Activated CD4-positive, alpha-beta T cell treated with anti-CD3 and anti-CD28 coated beads, Interleukin-2, amount 50 U/mL, for 48 hours (primary cell): Measurements from ENCODE around the gene WHRN.

Experiments used
- DNase-seq, 2 experiments: peaks; one replicate each; pipeline ENCODE4 v3.0.0-alpha.2; 2020

WHRN gene

DNA sequence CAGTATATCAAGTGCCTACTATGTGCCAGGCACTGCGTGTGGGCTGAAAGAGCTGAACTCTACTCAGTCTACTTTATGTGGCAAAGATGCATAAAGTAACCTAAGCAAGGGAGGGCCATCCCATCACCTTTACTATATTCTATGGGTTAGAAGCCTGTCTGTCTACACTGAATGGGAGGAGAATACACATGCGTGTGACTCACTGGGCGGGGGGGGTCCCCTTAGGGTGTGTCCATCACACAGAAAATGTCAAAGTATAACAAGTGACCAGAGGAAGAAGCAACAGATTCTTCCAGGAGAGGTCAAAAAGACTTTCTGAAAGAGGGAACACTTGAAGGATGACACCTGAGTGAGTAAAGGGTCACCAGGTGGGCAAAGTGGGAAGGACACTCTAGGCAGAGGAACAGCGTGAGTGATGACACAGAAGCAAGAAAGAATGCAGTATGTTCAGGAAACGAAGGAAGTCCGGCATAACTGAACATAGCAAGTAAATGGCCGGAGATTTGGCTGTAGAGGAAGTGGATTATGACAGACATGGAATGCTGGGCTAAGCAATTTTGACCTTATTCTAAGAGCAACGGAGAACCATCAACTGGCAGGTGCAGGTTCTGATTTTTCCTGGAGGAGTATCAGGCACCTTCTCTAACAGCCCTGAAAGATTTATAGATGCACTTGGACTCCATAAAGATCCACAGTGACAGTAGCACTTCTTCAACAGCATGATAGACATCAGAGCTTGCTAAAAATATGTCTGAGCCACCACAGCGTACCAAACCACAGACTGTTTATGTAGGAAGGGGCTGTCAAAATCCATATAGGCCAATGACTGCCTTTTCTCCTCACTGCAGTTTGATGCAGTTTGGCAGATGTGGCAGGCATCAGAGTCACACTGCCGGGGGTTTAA is 8.0 kb upstream of the WHRN start:
- no peak for DNase-seq

DNA sequence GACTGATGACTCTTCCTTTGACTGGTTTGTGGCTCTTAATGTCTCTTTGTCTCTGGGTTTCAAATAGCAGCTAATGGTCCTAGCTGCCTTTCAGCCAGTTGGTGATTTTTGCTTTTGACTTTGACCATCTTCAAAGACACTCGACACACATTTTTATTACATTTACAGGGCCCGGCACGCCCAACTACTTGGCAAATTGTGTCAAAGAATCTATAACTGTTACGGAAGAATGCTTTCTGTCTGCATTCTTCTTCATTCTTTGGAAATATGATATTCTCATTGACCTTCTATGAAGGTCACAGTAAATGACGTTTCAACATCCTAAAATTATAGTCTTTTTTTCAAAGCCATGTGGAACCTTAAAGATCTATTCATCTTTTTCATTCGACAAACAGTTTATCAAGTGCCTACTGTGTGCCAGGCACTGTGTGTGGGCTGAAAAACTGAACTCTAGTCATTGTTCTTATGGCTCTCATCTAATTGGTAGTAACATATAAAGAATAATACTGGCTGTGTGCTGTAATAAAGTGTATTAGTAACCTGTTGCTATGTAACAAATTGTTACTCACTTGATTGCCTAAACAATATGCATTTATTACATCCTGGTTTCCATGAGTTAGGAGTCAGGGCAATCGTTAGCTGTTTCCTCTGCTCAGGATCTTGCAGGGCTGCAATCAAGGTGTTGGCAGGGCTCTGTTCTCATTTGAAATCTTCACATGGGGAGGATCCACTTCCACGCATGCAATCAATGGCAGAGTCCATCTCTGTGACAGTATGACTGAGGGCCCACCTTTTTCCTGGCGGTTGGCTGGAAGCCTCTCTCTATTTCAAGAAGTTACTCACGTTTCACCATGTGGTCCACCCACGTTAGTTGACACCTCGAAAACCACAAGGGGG is 7.0 kb upstream of the WHRN start:
- DNase-seq, result no peak

DNA sequence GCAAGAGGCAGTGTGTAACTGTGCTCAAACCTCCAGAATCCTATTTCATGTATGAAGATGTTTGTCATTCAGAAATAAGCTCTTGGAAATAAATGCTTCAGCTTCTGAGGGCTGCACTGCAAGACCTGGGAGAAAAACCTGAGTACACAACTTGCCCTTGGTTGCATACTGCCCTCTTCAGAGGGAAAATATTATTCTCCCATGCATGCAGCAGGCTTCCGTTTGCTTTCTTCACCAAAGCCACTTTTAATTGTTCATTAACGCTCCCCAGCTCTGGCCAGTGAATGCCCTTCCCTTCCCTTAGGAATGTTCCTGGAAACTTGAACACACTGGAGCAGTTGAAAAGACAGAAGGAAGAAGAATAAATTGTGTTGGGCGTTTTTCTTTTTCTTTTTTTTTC is 2.5 kb upstream of the WHRN start:
- no peak for DNase-seq

DNA sequence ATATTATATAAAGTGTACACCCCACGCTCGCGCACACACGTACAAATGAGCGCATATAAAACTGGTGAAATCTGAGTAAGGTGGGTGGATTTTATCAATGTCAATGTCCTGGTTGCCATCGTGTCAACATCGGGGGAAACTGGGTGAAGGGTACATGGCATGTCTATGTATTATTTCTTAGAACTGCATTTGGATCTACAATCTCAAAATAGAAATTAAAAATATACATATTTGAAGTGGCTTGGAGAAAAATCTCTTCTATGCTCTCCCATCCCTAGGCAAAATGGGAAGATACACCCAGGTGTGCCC is 763 bp upstream of the WHRN start:
- DNase-seq, result no peak

DNA sequence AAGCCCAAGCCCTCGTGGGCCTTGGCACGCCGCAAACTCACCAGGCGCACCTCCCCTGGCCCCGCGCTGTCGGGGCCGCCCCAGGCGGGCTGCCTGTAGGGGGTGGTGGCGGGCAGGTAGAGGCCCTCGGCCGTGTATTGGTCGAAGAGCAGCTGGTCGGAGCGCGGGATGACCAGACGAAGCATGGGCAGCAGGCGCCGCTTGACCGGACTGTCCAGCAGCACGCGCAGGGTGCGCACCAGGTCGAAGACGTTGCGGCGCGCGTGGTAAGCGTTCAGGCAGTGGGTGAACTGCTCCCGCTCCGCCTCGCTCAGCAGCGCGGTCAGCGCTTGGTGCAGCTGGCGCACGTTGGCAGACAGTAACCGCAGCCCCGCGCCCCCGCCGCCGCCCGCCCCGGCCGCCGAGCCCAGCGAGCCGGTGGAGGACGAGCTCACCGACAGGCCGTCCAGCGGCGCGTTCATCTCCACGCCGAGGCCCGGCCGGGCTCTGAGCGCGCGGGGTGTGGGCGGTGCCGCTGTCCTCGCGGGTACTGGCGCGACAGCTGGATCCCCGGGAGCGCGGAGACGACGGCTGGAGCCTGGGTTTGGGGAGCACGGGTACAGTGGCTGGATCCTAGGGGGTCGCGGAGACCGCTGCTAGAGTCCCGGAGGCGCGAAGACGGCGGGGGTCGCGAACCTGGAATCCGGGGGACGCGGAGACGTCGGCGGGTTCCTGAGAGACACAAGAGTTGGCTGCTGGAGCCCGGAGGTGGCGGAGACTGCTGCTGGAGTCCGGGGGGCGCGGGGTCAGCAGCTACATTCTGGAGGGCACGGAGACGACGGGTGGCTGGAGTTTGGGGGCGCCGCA is 709 bp downstream of the WHRN start:
- peak; percentile 41 to 47 for DNase-seq

DNA sequence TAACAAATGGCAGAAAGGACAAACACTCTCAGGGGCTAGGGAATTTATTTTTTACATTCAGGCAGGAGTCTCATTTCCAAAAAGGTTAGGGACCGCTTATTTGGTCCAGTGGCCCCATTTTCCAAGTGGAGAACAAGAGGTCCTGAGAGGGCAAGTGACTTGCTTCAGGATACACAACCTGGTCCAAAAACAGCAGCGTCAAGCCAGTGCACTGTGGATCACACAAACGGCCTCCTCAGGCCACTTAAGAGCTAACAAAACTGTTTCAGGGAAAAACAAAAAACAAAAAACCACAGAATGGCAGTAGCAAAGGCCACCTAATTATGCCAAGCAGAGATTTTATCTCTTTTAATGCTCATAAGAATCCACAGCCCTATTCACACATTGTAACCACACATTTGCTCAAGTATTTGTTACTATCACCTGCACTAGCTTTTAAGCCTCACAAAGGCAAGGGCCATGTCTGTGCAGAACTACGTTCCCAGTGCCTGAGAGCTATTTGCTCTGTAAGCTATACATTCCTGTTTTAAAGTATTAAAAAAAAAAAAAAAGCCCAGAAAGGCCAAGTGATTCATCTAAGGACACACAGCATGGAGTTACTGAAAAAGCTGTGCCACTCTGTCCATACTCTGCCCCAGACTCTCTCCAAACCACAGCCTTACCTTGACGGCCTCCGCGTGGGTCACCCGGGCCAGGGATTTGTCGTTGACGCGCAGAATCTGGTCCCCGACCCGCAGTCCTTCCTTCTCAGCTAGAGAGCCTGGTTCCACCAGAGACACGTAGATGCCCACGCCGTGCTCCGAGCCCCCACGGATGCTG is 1.5 kb downstream of the WHRN start:
- no peak for DNase-seq

DNA sequence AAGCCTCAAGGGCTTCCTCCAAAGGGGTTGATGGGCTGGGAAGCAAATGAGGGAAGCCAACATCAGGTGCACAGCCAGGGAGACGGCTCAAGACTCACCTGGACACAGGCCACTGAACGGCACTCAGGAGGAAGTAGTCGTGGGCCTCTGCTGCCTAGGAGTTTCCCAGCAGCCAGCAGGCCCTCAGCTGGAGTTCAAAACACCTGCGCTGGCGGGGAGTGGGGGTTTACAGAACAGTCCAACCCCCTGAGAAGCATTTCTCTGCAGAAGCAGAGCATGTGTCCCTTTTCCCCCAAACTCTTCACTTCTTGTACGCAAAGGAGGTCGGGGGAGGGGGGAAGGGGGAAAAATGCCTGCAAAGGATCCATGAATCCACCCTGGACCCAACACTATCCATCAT is 2.3 kb downstream of the WHRN start:
- DNase-seq, result no peak

DNA sequence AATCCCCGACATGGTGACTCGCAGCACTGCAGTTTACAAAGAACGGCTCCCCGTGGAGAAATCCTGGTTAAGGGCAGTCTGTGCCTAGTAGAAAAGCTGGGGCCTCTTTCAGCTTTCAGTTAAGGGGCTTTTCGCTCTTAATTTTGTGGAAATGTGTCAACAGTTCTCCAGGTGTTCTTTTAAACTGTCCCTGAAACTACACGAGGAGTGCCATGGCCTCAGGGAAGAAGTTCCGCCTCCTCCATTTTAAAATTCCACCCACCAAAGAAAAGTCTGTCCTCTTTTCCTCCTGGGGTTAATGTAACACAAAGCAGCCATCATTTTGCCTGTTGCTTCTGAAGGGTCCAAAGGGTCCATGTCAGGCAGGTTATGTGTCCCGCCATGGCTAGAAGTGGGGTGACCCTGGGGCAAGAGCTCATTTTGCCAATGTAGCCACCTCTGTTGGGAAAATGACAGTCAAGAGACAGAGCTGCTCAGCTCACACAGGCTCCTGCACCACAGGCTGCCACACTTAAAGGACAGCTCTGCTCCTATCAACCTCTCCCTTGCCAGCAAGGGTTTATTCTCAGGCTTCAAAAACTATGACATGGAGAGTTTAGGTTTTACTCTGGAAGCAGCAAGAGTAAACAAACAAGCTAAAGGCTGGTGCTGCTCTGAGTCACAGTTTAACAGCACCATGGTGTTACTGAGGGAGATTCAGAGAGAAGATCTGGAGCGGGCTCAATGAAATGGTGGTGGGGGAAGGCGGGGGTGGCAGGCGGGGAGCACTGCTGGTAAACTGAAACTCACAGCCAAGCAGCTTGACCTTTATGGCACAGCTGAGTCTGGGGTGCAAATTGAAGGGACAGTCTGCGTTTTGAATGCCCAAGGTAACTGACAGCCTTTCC is 3.2 kb downstream of the WHRN start:
- no peak for DNase-seq

DNA sequence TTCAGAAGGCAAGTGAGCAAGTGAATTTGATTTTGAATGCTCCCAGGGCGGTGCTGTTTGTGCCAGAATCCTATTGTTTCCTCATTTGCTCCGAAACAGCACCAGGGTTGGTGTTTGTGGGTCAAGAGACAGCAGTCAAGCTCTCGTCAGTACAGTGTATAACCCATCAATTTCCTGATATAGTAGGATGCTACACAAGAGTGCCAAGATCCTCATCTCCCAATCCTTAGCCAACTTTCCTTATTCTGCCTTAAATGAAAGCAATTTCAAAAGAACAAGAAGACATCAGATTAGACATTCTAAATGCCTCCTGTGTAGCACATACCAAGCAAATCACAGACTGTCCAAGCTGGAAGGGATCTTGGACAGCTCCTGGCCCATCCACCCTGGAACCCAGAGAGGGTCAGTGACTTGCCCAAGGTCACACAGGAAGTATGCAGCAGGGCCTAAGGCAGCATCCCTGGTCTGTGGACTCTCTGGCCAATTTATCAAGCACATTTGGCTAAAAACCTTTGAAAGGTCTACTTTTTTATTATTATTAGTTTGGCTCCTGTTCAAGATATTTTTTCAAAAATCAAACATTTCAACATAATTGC is 4.5 kb downstream of the WHRN start:
- DNase-seq, result no peak

DNA sequence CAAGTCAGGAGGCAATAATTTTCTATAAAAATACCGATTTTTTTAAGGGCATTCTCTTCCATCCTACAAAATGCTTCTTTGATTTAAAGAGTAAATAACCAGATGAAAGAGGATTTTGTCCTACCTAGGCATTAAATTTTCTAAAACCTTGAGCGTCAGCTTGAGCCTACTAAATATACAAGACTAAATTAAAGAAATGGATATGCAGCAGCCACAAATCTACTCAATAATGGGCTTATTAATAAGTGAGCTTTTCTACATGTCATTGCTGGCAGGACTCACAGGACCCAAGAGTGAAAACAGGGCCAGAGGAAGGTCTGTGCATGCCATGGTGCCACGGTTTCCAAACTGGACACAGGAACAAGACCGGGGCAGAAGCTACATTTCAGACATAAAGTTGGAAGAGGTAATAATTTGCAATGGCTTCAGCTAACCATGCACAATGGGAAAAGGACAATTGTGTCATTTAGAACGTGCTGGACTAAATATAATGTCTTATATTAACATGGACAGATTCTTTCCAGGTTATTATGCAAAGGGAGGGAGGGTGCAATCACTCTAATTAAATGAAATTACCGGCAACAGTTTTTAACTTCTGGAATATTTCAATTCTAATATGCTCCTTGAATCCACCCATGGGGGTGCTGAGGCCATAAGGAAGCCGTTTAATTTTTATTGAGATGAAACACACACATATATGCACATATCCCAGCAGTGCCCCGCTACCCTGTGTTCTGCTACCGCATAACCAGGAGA is 5.2 kb downstream of the WHRN start:
- no peak for DNase-seq

DNA sequence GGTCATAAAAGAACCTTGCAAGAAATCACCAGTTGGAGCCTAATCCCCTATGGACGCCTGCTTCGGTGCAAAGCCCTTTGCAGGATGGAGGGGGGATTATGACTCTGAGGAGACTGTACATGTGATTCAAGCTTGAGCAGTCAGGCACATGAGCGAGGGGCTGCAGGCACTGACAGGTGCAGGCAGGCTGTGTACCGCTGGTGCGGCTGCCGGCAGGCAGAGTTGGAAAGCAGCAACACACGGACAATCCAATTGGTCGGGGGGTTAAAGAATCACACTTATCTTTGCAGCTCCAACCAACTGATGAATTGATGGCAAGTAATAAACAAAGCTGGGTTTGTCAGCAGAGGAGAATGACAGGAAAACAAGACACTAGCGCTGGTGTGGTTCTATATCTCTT is 5.7 kb downstream of the WHRN start:
- no peak for DNase-seq

DNA sequence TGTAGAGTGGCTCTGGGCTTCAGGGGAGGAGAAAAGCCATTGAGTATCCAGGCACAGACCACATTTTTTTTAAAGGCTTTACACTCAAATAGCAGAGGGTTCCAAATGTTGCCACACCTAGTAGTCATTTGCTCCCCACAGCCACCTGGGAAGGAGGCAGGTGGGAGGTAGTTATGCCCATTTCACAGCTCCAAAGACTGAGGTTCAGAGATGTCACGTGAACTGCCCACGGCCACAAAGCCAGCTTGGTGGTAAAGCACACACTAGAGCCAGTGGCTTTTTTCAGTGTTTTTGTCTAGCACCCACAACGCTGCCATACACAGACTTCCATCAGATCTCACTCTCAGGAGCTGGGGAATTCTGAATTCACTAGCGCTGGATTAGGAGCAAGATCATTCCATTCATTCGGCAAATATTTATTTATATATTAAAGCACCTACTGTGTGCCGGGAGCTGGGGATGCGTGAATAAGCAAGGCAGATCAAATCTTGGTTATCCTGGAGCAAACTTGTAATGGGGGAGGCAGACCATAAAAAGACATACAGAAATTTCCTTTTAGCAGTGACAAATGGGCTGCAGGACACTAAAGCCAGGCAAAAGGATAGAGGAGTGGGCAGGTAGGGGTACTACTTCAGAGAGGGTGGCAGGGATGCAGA is 7.4 kb downstream of the WHRN start:
- no peak for DNase-seq

DNA sequence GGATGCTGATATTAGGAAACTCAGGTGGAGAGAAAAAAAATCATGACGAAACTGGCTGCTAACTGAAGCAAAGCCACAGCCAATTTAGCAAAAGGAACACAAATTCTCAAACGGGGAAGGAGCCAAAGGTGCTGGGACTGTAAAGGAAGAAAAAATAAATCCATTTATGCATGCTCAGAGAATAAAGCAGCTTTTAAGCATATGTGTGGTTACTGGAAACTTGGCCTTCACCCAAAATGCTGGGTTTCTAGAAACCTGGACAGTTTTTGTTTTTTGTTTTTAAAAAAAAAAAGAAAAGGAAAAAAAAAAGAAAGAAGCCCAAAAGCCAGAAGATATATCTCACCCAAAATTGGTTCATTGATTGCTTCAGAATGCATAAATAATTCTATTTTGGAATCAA is 8.0 kb downstream of the WHRN start:
- no peak for DNase-seq

DNA sequence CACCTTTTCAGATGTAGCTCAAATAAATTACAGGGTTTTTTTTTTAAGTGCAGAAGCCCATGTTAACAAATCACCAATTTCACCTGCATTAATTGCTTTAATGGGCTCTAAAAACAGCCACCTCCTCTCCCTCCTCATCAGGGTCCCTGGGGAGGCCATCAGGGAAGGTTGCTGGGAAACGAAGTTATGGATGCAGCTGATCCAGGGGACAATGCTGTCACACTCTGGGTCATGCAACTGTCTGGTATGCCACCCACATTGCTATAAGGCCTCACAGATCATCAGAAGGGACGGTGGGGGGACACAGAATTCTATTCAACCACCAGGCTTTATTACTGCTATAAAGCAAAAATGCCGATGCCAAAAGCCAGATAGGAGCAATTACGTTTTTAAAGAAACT is 9.3 kb downstream of the WHRN start:
- DNase-seq, result no peak

DNA sequence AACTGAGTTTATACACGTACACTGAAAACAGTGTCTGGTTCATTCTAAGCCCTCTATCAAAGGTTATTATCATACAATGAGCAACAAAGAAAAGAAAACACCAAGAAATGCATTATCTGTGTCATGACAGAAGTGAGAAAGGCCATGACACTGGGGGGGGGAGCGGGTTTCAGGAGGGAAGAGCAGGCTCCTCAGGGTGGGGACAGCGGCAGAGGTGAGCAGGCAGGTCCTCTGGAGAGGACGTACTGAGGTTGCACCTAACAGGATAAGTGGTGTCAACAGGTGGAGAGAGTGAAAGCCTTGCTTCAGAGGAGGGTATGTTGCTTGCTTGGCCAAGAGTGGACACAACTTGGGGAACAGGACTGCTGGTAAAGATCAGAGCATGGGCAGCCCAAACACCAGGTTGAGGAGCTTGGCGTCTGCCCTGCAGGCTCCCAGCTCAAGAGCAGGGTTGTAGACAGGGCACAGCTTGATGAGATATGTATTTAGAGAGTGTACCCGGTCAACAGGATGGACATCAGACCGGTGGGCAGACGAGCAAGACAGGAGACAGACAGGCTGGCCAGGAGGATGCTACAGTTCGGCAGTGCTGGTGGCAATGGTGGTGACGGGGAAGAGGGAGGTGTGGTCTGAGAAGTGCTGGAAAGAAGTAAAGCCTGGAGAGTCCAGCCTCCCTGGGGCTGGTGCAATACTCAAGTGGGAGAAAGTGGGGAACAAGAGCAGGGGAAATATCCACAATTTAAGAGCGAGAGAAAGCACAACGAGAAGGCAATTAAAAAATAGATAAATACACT is 10.3 kb downstream of the WHRN start:
- no peak for DNase-seq

DNA sequence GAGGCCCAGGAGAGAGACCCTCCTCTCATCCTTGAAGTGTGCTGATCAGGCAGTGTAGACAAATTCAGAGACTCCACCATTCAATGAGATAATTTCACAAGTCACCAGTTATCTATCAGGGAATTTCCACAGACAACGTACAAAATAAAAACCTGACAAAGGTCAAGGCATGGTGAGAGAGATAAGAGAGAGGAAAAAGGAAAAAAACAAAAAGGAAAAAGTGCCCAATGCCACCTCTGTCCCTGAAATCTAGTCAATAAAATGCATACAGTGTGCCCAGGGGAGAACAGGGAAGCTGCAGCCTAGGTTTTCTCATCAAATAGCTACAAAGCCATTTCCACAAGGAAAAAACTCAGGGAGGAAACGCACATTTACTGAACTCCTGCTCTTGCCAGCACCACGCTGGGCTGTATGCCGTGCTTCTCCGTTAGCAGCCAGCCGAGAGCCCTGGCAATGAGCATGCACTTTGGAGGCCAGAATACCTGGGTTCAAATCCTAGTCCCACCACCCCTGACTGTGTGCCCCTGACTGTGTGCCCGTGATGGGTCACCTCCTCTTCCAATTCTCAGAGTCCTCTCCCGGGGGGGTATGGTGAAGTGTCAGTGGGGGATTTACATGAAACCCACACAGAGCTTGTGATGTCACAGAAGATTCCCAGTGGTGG is 11.6 kb downstream of the WHRN start:
- DNase-seq, result no peak

DNA sequence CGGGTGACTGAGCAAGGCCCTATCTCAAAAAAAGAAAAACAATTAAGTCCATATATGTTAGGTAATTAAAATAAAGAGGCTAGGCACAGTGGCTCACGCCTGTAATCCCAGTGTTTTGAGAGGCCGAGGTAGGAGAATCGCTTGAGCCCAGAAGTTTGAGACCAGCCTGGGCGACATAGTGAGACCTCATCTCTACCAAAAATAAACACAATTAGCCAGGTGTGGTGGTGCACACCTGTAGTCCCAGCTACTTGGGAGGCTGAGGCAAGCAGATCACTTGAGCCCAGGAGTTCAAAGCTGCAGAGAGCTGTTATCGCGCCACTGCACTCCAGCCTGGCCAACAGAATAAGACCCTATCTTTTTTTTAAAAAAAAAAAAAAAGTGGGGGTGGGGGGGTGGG is 12.3 kb downstream of the WHRN start:
- DNase-seq, result no peak

DNA sequence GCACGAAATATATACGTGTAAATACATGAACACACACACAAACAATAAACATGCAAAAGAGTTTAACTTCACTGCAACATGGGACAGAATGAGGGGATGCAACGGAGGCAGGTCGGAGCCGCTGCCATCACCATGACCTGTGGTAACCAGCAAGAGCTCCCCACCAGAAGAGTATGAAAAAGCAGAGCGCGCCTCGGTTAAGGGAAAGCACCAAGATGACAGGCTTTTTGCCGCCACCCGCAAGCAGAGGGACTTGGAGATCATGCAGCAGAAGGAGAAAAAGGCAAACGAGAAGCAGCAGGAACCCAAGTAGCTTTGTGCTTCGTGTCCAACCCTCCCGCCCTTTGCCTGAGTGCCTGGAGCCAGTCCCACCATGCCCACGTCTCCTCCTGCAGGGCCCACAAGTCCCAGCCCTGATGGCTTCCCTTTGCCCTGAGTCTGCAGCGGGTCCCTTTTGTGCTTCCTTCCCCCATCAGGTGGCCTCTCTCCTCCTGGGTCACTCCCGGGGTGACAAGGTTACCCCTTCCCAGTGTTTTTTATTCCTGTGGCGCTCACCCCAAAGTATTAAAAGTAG is 13.8 kb downstream of the WHRN start:
- DNase-seq, result no peak
